NCI-H2107 treated with DMSO at 0.1 percent for 48 hours (cell line): Measurements from ENCODE around the gene ESCO1.
"Not testable (repeated sequence)": the region's sequence is repeated elsewhere in the genome, so short reads cannot be mapped to it uniquely, and the experiment has no call there.

Source experiments
- DNase-seq: peaks from one replicate; lab custom pipeline; 2025; ENCODE audit not compliant: unreplicated experiment; lab: John Stamatoyannopoulos, UW

ESCO1 gene

DNA sequence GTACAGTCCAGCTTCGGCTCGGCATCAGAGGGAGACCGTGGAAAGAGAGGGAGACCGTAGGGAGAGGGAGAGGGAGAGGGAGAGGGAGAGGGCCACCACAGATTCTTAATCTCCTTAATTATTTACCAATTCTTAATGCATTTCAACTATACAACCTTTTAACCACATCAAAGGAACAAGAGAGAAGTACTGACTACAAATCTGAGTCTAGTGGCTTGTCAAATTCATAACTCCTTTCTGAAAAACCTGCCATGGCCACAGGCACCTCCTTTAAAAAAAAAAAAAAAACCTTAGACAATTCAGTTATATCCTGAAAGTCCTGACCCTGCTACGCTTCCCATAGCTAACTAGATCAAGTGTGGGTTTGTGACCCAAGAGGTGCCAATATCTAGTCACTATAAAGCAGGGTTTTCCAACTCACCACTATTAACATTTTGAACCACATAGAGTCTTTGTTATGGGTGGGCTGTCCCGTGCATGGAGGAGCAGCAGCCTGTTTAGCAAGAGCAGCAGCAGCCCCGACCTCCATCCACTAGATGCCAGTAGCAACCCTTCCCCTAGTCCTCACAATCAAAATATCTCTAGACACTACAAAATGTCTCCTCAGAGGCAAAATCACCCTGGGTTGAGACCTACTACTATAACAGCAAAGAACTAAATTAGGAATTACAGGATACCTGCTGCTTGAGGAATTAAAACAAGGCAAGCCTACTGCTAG is 6.8 kb downstream of the ESCO1 start:
- no peak for DNase-seq

DNA sequence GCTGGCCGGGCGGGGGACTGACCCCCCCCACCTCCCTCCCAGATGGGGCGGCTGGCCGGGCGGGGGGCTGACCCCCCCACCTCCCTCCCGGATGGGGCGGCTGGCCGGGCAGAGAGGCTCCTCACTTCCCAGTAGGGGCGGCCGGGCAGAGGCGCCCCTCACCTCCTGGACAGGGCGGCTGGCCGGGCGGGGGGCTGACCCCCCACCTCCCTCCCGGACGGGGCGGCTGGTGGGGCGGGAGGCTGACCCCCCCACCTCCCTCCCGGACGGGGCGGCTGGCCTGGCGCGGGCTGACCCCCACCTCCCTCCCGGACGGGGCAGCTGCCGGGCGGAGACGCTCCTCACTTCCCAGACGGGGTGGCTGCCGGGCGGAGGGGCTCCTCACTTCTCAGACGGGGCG is 8.1 kb downstream of the ESCO1 start:
- DNase-seq: not testable (repeated sequence)

DNA sequence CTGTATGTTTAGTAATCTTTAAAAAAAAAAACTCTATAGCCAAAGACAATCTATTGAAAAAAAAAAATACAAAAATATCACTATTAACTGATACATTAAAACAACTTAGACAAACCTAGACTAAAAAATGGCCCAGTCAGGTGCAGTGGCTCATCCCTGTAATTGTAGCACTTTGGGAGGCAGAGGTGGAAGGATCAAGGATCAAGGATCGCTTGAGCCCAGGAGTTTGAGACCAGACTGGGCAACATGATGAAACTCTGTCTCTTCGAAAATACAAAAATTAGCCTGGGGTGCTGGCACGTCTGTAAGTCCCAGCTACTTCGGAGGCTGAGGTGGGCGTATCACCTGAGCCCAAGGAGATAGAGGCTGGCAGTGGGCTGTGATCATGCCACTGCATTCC is 16.1 kb downstream of the ESCO1 start:
- no peak for DNase-seq

DNA sequence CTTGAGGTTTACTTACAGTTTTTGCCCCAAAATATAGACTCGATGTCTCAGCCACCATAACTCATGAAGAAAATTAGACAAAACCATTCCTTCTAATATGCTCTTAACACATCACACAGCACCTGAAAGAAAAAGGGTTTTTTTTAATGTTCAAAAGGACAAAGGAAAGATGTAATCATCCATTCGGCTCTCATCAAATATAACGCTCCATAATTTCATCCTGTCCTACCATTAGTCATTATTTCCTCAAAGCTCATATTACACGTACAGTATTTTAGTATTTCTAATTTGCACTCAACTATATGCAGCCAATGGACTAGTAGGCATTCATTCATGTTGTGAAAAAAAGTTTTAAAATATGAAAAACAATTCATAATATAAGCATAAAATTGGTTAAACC is 24.8 kb downstream of the ESCO1 start:
- no peak for DNase-seq

DNA sequence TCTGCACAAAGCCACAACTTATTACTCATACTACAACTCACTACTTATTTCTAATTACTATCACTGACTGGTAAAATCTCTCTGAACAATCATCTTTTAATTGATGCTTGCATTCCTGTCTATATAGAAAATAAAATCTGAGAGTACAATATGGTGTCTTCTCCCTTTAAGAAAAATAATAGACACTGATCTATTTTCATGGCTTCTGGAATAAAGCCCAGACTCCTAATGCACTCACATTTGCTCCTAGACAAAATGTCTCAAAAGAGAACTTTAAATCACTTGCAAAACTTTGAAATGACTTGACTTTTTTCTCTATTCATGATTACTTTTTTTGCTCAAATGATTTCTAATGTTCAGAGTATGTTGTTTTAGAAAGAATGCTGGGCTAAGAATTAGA is 28.7 kb downstream of the ESCO1 start:
- DNase-seq: no peak

DNA sequence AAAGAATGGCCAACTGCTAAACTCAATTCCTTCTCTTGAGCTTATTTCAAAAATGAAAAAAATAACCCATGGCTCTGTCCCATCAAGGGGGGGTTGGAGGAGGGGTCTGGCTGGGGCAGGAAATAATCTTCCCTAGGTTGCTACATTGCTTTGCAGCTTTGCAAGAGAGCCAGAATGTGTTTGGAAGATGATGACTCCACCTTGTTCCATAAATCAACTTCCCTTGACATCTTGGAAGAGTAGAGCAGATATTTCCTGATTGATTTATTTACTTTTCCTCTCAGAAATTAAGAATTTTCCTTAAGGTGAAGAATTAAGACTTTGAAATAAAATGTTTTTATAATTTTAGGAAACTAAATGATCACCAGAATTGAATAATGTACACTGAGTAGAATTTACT is 41.3 kb downstream of the ESCO1 start:
- no peak for DNase-seq

DNA sequence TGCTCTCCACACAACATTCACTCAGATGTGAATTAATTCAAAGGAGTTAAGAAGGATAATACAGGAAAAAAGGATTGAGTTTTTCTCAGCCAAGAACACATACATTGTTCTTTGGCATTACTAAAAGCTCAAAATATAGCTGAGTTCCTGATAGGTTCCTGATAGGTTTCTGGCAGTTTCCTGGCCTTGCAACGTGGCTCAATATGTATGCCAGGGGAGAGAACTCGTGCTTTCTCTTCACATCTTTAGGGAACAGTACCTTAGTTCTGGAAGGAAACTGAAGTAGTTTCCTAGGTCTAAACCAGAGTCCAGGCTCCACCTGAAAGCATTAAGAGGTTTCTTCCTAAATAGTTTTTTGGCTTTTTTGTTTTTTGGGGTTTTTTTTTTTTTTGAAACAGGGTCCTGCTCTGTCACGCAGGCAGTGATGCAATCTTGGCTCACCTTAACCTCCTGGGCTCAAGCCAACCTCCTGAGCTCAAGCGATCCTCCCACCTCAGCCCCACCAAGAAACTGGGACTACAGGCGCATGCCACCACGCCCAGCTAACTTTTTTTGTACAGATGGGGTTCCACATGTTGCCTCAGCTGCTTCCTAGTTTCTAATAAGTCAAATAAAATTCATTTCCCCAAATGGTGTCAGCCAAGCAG is 42.8 kb downstream of the ESCO1 start:
- DNase-seq: no peak

DNA sequence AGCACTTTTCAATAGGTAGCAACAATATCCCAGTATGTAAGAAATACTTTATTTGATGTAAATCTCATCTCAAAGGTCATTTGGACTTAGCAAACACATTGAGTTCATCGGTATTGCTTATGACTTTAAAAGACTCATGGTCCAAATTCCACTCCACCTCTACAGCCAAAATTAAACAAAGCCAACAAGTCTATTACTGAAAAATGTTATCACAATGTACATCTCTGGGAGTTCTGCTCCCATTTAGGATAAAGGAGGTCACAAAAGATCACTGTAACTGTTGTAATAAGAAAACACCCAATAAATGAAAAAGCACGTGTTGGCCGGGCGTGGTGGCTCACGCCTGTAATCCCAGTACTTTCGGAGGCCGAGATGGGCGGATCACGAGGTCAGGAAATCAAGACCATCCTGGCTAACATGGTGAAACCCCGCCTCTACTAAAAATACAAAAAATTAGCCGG is 50.0 kb downstream of the ESCO1 start:
- no peak for DNase-seq

DNA sequence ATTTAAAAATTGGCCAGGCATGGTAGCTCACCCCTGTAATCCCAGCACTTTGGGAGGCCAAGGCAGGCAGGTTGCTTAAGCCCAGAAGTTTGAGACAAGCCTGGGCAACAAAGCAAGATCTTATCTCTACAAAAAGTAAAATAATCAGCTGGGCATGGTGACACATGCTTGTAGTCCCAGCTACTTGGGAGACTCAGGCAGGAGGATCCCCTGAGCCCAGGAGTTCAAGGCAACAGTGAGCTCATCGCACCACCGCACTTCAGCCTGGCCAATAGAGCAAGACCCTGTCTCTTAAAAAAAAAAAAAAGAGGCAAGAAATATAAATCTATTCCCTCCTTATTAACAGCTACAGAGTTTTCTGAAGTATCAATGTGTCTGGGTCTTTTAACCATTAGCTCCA is 51.9 kb downstream of the ESCO1 start:
- DNase-seq: no peak

DNA sequence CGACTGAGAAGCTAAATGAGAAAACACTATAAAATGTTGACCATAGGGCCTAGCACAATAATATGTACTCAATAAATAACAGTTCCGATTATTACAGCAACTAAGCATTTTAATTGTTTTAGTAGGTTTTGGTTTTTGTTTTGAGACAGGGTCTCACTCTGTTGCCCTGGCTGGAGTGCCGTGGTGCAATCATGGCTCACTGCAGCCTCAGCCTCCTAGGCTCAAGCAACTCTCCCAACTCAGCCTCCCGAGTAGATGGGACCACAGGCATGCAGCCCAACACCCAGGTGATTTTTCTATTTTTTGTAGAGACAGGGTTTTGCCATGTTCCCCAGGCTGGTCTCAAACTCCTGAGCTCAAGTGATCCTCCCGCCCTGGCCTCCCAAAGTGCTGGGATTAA is 54.1 kb downstream of the ESCO1 start:
- DNase-seq: no peak

DNA sequence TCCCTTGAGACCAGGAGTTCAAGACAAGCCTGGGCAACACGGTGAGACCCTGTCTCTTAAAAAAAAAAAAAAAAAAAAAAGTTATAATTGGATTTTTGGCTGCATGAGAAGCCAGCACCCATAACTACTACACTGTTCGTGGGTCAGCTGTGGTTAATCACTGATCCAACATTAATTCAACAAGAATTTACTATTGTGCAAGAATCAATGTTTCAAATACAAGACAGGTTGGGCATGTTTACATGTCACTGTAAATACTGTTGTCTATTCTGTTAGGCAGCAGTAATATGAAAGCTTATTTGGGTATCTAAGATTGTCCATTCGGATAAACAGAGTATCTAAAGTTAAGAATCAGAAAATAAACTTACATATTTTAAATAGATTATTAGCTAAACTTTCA is 62.3 kb downstream of the ESCO1 start:
- no peak for DNase-seq

DNA sequence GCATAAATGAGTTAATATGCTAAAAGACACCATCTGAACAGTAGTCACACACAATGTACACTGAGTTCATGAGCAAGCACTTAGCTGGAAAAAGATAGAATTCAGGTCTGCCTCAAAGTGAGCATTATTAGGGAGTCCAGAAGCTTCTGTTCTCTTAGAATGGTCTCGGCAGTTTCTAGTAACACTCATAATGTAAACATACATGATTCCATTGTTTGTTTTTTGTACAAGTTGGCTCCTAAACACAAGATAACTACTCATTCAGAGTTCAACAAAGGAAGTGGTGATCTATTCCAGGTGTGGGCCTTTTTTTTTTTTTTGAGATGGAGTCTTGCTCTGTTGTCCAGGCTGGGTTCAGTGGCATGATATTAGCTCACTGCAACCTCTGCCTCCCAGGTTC is 66.2 kb downstream of the ESCO1 start:
- DNase-seq: no peak

DNA sequence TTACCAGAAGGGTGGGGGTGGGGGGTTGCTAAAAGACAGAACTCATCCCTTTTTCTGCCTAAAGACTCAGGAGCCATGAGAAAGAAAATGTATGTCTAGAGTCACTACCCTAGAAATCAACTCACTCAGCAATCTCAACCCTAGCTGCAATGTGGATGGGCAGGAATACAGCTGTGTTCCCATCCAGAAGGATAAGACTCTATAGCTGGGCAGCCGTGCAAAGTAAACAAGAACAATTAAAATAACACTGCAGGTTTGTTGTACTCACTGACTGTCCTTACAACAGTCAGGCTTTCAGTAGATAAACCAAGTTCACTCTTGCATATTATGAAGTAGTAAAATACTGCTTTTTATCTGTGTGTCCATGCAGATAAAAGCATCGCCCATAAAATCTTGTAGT is 74.0 kb downstream of the ESCO1 start:
- DNase-seq: no peak

DNA sequence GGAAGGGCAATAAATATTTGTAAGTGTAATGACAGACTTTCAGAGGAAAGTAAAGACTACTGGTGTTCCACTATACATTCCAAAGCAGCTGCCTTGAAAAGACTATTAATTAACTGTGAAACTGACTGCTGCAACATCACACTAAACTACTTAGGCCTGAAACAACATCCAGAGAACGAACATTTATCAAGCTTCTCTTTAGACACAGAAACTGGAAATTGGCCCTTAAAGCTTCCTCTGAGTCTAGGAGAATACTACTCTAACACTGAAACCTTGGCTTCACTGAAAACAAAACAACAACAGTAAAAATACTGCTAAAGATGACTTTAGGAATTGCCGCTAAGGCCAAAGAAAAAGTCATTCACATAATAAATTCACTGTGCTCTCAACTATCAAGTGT is 74.6 kb downstream of the ESCO1 start:
- no peak for DNase-seq

DNA sequence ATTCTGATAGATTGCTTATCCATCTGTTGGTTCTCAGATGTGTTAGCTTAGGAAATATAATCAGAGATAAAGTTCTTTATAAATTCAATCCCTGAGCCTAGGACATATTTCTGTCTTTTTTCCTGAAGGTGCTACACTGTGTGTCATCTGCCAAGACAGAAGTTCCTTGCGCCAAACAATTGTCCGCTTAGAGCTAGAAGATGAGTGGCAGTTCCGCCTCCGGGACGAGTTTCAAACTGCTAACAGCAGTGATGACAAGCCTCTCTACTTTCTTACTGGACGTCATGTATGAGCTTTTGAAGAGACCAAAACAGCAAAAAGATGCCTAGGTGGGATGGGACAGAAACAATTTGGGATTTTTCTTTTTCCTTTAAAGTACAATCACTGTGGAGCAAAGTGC is 78.0 kb downstream of the ESCO1 start:
- no peak for DNase-seq

DNA sequence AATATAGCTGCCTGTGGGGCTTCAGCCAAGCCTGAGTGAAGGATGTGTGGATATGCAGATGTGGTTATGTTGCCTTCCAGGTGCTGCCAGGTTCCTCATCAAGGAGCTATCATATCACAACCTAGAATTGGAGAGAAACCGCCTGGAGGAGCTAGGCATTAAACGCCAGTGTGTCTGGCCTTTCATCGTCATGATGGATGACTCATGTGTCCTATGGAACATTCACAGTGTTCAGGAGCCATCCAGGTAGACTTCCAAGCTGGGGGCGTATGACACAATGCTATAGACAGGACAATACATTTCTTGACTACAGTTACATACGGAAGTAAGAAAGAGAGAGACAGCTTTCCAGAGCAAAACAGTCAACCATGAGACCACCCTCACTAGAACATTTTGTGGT is 86.8 kb downstream of the ESCO1 start:
- DNase-seq: no peak

DNA sequence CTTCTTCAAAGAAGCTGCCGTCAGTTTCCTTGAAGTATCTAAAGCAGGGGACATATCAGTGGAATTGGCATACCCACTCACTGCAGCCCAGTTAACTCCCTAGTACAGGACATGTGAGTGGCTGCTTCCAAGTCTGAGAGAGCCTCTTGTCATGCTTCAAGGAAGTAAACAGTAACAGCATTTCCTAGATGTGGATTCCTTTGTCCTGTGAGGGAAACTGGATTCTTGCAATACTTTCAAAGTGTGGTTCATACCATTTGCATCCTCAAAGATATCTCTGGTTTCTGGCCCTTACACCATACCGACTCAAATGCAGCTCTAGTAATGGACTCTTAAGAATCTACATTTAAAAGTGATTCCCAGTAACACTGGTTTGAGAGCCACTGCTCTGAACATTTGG is 87.2 kb downstream of the ESCO1 start:
- DNase-seq: no peak

DNA sequence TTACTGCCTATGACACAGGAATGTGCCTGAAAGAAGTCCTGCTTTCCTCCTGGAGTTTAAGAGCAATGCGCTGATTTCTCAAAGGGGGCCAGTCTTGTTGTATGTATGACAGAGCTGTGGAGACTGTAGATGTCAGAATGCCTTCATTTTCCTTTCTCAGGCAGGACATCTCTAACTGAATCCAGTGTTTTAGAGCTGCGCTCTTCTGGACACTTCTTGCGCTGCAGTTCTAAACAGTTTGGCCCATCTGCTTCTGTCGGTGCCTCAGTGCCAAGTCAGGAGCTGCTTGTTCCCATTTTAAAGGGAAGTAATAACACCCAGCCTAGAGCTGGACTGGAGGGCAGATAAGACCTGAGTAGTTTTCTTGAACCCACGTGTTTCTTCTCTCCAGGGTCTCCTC is 91.4 kb downstream of the ESCO1 start:
- DNase-seq: no peak

DNA sequence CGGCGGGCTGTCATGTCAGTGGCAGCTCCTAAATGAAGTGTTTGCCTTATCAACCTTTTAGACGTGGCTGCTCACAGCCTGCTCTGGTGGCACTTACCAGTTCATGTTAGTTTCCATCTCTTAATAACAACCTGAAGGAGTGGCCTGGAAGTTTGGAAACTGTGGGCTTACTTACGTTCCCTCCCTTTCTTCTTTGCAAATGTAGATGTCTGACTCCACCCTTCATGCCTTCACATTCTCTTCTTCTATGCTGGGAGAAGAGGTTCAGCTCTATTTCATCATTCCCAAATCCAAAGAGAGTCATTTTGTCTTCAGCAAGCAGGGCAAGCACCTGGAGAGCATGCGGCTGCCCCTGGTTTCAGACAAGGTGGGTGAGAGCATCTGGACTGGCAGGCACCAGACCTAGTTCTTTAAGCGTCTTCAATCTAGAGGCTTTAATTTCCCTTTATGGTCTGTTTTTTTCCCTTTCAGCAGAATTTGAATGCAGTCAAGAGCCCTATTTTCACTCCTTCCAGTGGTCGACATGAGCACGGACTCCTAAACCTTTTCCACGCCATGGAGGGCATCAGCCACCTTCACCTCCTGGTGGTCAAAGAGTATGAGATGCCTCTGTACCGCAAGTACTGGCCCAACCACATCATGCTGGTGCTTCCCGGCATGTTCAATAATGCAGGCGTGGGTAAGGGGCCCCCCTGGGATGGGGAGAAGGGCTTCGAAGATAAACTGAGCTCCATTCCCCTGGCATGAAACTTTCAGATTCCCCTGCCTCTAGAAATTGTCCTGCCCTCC is 92.4 kb downstream of the ESCO1 start:
- no peak for DNase-seq

DNA sequence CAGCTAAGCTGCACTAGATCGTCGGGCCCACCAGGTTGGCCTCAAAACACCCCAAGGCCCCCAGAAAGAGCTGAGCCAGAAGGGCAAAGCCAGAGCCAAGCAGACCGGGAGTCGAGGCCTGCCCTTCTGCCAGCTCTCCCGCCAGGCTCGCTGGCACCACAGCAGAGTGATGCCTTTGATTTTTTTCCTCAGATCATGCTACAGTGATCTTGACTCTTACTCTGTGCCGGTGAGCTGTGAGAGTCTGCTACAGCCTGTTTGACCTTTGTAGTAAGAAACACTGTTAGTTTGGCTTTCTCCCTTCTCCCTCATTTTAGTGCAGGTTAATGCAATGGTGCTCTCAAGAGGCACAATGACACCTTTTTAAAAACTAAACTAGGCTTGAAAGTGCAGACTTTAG is 97.8 kb downstream of the ESCO1 start:
- no peak for DNase-seq

DNA sequence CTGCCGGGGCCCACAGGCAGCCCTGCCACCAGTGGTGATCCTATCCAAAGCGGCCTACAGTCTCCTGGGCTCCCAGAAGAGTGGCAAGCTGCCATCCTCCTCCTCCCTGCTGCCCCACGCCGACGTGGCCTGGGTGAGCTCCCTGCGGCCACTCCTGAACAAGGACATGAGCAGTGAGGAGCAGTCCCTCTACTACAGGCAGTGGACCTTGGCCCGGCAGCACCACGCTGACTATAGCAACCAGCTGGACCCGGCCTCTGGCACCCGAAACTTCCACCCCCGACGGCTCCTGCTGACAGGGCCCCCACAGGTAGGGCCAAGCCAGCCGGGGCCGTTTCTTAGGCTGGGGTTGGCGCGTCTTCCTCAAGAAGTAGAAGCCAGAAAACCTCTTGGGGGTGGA is 100.5 kb downstream of the ESCO1 start:
- DNase-seq: no peak

DNA sequence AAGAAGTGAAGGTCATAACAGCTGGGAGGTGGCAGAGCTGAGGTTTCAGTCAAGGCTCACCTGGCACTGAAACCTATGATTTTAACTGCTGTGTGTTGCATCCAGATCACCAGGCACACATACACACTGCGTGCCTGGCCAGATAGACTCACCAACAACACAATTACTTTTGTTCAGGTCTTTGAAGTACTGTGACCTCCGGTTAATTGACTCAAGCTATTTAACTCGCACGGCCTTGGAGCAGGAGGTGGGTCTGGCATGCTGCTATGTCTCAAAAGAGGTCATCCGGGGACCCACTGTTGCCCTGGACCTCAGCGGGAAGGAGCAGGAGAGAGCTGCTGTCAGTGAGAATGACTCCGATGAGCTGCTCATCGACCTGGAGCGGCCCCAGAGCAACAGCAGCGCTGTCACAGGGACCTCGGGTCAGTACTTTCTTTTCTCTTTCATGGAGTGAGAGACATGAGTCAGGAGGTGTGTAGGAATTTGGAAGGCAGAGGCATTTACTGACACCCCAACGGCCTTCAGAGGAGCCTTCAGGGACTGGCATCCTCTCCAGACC is 104.1 kb downstream of the ESCO1 start:
- no peak for DNase-seq
